OCI-M1 (cell line): ENCODE data around the gene PTPN13.

Experiments
- DNase-seq: peaks from one replicate; lab custom pipeline; 2025; lab: John Stamatoyannopoulos, UW

The PTPN13 gene

DNA sequence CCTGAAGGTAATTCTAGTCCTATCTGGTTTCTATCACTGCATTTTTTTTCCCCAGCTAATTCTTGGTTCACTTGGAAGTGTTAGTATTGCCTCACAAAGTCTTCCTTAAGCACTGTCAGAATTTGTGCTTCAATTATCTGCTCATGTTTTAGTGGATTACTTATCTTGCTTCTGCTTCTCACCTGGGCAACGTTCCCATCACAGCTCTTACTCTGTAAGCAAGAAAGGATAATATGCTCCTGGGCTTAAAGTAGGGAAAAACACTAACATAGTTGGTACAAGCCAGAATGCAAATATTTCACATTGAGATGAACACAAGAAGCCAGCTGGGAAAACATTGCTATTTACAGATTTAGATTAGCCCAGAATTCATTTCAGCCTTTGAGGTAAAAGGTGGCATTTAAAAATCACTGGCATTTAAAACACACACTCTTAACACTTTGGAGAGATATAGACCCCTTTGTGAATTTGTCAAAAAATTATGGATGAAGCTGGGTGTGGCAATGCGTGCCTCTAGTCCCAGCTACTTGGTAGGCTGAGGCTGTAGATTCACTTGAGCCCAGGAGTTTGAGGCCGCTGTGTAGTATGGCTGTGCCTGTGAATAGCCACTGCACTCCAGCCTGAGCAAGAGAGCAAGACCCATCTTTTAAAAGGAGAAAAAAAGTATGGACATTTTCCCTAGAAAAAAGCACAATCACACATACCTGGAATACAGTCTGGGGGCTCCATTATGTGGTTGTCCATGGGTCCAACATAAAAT lies 6.6 kb upstream of the PTPN13 start:
- no peak for DNase-seq

DNA sequence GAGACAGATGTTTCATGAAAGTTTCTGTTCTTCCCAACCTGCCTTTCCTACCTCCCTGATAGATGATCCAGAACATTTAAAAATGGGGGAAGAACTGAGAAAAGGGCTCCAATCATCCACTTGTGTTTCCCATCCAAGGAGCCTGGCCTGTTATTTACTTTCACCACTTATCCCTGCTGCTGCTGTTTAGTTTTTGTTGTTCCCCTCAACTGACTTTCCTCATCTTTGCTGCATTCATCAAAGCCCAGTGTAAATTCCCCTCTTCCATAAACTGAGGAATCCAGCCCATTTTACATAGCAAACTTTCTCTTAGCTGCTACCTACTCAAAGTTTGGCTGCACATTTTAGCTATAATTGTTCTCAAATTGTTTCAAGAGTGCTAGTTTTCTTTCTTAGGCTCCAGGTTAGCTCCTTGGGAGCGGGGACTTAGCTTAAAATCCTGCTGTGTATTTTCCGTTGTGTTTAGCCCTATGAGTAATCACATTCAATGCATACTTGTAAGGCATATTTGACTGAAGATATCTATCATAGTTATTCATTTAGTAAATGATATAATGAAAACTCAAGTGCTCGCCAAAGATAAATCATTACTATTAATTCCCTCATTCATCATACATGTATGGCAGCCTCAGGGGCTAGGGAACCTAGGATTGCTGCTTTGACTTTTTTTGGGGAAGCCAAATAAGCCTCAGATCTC lies 1.4 kb upstream of the PTPN13 start:
- no peak for DNase-seq

DNA sequence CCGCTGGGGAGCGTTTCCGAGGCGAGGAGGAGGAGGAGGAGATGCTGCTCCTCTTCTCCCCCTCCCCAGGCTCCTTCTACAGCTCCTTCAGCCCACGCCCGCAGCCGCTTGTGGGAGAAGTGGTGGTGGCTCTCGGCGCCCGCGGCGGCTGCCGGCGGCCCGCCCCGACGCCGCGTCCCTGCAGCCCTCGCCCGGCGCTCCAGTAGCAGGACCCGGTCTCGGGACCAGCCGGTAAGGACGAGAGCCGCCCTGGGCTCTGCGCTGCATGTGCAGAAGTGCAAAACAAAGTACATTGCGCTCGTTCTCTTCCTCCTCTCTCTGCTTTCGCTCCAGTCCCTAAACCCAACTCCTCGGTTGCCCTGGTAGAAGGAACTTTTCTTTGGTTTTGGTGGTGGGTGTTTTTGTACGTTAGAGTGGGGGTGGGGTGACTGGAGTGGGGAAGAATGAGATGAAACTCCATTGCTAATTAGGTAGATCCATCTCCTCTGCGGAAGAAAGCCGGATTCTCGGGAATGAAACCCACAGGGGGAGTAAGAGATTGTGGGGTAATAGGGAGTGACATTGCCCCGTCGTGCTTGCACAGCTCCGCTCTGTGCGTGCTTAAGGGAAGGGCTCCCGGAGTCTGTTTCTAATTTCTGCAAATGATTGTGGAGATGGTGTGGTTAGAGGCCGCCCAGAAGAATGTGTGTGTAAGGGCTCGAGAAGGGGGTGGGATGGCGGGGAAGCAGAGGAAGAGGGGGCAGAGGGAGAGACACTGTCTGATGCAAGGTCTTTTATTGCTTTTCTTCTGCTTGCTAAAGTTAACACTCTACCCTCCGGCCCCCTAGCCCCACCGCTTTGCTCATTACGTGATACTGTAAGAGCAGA lies 677 bp downstream of the PTPN13 start:
- peak; percentile 87 for DNase-seq

DNA sequence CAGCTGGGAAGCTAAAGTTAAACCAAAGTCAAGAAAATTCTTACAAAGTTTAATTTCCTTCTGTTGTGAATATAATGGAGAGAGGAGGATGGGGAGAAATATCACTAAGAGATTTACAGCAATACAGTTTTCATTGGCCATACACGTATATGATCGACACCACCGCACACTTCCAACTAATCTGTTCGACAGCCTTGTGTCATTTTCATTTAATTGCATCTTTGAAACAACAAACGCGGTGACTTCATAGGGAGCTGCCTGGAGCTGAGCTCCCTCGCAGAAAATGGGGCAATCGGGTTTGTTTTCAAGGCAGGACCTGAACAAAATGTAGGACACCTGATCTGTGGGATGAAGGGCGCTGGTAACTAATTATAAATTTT lies 1.3 kb downstream of the PTPN13 start:
- peak; percentile 83 for DNase-seq

DNA sequence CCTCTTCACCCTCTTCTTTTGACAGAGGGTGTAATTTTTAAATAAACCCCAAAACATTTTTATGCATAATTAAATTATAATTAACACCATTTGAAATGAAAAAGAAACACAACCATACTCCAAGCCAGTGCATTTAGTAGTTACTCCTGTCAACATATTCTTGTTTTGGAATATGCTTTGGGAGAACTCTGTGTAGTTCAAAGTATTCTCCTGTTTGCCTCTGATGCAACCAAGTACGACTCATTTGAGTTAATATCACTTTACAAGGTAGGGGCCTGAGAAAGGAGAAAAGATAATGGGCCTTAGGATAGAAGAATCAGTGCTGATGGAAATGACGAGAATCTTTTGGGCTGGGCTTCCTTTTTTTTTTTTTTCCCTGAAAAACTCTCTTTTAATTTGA lies 2.7 kb downstream of the PTPN13 start:
- no peak for DNase-seq

DNA sequence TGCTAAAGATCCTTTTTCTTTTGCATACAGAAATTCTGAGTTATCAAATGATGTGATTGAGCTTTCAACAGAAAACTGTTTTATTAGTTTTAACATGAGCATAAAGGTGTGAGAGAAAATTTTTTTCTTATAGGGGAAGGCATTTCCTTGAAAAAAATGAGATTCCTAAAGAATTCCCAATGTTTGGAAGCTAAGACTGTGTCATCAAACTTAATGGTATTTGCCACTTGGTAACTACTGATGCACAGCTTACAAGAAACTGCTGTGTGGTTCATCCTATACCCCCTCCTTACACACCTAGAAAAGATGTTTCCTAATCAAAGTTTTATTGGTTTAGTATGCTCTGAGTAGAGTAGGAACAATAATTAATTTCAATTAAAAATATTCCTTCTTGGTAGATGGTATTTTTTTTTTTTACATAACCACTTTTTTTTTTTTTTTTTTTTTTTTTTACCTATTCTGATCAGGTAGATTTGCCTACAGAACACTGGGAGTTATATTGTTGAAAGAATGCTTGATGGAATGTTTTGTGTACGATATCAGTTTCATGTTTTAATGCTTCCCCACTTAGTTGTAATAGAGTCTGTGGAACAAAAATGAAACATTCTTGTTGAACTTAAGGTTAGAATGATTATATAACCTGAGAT lies 6.0 kb downstream of the PTPN13 start:
- DNase-seq, result no peak

DNA sequence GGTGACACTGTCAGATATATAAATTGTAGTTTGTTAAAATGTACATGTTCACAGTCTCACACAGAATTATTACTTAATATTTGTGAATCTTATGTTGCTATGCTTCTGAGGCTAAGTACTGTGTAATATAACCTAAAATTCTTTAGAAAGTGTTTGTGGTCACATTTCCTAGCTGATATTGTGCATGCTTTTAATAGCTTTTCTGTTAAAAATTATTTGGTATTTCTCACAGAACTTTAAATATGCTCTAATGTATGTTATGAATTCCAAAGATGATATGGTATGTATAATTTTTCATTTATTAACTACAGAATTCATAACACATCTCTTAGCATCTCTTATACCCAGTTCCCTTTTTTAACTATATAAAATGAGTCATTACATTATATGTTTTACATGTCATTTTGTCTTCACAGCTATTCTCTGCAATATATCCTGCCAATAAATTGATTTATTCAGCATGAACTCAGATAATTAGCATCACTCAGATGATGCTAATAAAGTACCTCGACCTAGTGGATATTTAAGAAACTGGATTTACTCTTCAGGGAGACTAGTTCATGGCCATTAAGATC lies 9.3 kb downstream of the PTPN13 start:
- no peak for DNase-seq

DNA sequence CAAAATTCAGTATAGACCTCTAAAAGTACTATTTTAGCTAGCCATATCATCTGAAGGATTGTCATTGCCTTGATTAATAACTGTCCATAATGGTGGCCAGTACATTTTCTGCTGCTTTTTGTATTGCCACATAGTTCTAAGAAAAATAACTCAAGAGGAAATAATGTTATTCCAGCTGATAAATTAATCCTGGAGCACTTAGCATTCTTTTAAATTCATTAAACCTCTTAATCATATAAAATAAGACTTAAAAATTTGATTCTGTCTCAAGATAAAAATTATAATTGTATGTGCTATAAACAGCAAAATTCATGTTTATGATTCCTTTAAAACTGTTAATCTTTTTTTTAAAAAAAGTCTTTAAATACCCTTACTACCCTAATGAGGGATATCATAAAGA lies 12.7 kb downstream of the PTPN13 start:
- DNase-seq, result no peak

DNA sequence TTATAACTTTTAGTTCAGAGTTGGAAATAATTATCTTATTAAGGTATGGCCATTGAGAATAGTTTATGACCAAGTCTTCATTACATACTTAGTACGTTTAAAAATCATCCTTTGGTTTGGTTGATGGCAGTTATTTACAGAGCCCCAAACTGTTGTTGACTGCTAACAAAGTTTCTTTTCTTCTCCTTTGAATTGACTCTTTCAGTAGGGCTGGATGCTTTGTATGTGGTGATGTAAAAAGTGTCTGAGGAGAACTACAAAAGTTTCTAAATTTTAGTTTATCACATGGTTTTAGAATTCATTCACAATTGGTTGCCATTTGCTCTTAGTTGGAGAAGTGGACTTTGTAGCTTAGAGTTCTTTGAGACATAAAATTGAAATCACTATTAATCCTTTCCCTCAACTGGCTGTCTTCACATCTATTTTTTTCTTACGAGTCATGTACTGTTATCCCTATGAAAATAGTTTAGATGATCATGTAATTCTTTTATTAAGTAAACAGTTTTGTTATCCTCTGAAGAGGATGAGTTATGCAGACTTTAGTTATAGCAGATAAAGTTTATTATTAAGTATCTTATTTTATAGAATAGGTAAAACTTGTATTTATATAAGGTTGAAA lies 14.8 kb downstream of the PTPN13 start:
- DNase-seq, result no peak

DNA sequence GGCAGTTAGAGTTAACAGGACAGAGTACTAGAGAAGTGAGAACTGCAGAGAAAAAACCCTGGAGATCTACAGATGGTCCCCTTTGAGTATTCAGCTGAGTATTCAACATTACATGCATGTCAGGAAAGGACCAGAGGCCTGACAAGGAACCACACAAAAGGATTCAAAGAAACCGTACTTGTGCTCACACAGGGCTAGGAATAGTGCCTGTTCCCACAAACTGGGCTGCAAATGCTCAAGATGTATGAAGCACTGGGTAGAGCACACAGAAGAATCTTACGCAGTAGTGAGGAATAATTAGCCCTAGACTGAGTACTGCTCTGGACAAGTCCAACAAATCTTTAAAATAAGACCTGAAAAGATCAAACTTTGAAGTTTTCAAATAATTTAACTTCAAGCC lies 17.6 kb downstream of the PTPN13 start:
- DNase-seq, result no peak

DNA sequence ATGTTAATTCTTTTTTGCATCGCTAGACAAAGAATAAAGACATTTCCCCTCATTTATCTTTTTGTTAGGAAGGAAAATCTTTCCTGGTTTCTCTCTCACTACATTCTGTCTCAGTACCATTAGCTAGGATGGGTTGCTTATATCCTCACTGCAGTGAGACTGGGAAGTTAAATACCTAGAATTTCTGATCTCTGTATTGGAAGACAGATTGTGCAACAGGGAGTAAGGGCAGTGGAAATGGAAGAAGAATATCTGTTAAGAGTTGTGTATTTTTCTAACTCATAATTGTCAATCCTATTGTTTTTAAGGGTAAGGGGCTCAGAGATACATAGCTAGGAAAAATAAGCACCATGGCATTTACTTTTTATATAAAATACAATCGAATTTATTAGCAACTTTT lies 19.6 kb downstream of the PTPN13 start:
- DNase-seq, result peak; percentile 9

DNA sequence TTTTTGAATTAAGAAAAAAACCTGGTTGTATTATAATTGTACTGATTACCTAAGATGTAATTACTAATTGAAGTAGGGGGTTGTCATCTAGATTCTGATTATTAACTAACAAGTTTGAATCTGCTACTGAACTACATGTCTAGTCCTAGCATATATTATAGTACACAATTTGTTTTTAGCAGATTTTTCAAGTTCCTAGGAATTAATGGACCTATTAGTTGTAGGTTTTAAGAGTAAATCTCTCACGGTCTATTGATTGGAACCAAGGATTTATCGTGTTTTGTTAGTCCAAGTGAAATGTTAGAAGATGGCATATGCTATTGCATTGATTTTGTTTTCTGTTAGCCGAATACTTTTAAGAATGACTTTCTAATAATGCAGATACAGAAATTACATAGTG lies 20.8 kb downstream of the PTPN13 start:
- DNase-seq, result no peak

DNA sequence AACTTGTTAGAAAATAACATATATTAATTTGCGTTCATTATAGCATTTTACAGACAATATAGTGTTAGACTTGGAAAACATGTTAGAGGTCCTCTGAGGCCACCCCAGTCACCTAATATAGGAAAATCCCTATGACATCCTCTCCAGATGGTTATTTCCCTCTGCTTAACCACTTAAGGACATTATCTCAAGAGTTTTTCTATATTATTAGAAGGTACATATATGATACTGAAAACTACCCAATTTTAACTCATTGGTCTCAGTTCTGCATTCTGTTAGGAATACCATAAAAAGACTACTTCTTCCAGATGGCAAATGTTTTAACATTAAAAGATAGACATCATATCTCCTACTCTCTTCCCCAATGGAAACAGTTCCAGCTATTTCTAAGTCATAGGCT lies 21.4 kb downstream of the PTPN13 start:
- no peak for DNase-seq

DNA sequence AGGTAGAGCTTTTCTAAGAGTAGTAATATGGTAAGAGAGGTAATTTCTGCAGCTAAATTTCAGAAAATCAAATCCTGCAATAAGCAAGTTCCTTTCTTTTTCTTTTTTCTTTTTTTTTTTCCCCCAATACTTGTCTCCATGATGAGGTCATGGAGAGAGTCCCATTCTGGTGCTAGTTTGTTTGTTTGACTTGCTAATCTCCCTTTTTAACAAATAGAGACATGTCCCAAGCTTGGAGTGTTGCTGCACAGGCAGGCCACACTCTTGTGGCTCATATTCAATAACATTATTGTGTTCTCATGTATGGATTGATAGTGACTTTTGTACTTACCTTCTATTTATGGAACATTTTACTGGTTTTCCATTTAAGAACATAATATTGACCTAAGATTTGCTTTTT lies 25.5 kb downstream of the PTPN13 start:
- DNase-seq, result no peak

DNA sequence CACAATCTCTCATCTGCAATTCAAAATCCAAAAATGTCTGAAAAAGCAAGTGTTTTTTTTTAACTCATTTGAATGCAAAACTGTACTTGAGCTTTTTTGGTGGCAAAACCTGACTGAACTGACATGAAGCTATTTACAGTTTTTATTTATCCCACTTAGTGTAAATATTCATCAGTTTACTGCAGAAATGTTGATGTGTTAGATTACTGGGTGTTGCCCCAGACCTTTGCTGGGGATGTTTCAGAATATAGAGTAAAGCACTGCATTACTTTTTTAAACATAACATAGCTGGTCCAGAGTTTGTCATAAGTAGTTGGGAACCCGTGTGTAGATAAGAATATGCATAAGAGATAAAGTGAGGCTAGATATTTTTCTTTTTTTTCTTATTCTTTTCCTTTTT lies 27.3 kb downstream of the PTPN13 start:
- no peak for DNase-seq

DNA sequence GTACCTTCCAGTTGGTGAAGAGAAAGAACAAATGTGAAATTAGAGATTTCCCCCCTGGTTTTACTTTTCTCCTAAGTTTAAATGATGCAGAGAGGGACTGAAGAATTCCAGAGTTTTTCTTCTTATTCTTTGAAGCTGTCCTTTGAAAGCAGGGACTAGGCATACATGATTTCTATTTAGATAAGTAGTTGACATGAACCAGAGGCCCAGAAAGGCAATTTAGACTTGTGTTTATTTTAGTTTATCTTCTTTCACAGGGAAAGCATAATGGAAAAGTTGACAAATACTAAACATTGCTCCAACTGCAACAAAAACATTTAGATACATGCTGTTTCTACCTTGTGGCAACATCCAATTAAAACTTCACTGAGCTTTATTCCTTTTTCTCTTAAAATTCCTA lies 32.0 kb downstream of the PTPN13 start:
- DNase-seq, result no peak

DNA sequence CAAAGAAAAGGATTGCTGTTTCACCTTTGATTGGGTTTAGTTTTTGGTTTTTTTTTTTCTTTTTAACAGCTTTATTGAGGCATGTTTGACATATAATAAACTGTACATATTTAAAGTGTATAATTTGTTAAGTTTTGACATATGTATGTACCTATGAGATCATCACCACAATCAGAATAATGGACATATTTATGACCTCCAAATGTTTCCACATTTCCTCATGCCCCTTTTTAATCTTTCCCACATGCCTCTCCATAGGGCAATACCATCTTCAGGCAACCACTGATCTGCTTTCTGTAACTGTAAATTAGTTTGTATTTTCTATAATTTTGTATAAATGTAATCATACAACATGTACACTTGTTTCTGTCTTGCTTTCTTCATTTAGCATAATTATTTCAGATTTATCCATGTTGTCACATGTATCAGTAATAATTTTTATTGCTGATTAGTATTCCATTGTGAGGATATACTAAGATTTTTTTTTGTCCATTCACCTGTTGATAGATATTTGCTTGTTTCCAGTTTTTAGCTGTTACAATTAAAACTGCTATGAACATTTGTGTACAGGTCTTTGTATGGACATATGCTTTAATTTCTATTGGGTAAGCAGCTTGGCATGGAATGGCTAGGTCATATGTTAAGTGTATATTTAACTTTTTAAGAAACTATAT lies 33.5 kb downstream of the PTPN13 start:
- no peak for DNase-seq

DNA sequence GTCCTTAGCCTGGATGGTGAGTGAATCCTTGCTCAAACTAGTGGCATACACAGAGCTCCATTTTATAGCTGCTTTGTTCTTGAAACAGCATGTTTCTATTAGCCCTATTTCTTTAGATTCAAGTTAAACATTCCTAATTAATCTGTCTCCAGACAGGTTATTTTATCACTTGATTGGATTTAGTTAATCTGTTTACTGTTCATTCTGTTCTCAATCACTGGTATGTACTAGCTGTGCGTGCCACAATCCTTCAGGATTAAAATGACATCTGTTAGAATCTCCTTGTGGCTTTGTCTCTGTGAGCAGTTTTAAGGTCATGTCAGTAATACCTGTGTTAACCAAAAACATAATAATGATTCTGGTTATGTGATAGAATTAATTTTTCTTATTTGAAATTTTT lies 36.5 kb downstream of the PTPN13 start:
- DNase-seq, result no peak

DNA sequence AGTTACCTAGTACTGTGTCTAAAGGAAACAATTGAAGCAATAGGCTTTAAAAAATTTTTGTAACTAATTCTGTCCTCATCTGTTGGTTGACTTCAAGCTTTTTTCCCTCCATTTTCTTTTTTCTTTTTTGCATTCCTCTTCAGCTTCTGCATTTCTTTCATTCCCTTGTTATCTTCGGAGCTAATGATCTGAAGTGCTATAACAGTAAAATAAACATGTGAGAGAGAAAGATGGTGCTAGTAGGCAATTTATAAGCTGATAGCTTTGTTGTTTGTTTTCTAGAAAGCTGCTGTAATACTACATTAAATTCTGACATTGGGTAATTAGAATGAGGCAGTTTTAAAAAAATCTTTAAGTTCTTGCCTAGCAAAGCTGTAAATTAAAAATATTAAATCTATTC lies 37.1 kb downstream of the PTPN13 start:
- no peak for DNase-seq

DNA sequence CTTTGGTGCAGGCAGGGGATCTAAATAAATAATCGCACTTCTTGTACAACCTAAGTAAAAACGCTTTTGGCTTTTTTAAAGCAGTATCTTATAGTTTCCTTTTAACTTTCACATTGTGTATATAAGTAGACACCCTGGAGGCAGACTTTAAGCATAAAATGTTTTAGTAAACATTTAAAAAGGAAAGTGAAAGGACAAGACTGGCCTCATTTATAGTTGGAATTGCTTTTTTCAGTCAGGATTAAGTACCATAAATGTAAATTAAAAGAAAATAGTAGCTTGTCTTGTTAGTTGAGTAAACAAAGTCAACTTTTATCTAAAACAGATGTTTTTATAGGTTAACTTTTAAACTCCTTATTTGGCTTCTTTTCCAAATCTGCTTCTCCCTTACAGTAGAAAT lies 39.7 kb downstream of the PTPN13 start:
- peak; percentile 47 for DNase-seq

DNA sequence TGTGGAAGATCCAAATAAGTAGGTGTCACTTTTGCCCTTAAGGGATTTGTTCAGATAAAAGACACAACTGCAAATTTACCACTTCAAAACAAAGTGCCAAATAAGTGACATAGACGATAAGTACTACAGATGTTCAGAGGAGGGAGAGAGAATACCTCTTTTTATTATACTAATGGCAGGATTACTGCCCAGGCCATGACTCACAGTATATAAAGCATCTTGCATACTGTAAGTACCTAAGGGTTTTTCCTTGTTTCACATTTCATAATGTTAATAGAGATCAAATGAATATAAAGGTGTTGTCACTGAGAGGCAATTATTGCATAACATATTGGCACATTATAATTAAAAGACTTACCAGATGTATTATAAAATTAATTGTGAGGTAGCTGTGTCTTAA lies 46.4 kb downstream of the PTPN13 start:
- no peak for DNase-seq
